ENCODE data around the gene NADSYN1.

GRCh38 chr11:71423181-71423790 is 29.7 kb upstream of the NADSYN1 start:
- TF ChIP-seq, protein P1, sequence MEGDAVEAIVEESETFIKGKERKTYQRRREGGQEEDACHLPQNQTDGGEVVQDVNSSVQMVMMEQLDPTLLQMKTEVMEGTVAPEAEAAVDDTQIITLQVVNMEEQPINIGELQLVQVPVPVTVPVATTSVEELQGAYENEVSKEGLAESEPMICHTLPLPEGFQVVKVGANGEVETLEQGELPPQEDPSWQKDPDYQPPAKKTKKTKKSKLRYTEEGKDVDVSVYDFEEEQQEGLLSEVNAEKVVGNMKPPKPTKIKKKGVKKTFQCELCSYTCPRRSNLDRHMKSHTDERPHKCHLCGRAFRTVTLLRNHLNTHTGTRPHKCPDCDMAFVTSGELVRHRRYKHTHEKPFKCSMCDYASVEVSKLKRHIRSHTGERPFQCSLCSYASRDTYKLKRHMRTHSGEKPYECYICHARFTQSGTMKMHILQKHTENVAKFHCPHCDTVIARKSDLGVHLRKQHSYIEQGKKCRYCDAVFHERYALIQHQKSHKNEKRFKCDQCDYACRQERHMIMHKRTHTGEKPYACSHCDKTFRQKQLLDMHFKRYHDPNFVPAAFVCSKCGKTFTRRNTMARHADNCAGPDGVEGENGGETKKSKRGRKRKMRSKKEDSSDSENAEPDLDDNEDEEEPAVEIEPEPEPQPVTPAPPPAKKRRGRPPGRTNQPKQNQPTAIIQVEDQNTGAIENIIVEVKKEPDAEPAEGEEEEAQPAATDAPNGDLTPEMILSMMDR (IDR thresholded peaks at IDR 0.05), result no peak
- no peak for TF ChIP-seq POLR2AphosphoS5 (IDR thresholded peaks at IDR 0.05; ENCODE audit: insufficient read depth in 1 of 2, low read depth in 1 of 2)
- no peak for TF ChIP-seq POLR2A (IDR thresholded peaks at IDR 0.05)
